K562 (cell line): ENCODE measurements around the gene TRAF3IP3. TPM values are rescaled to one million over a fixed set of nuclear protein-coding genes. Genes with fewer than 3 reads are reported as not detected.
A peak's percentile ranks its signal among the peaks of the same experiment; 100 is the strongest.

ENCODE experiments used
- AFF1 ChIP-seq, 2 experiments: fragments of 450-650 bp; IDR thresholded peaks; 2 replicates each; pipeline ENCODE4 v1.6.1; 2018; ENCODE audit warnings: mild to moderate bottlenecking in 2 of 2, low read depth in 1 of 2; ENCODE audit not compliant: partially characterized antibody in 2 of 2
- BRF1 ChIP-seq: IDR thresholded peaks from 3 replicates; pipeline ENCODE4 v1.6.1; 2011; ENCODE audit warnings: borderline replicate concordance, mild to moderate bottlenecking; ENCODE audit not compliant: insufficient read length; ENCODE audit errors: extremely low read depth
- CBFA2T3 ChIP-seq: fragments of 450-650 bp; IDR thresholded peaks from 2 replicates; pipeline ENCODE4 v1.6.1; 2017
- CREBBP ChIP-seq: IDR thresholded peaks from one replicate; pipeline ENCODE4 v1.6.1; 2012; ENCODE audit warnings: low read depth, mild to moderate bottlenecking, control low read depth, inconsistent platforms, low read length
- FOXP4 ChIP-seq: sonication (generic); formaldehyde crosslinking; IDR thresholded peaks from 2 replicates; pipeline ENCODE4 v1.8.0; 2022; ENCODE audit warnings: mild to moderate bottlenecking, missing genetic modification reagents, borderline replicate concordance
- HMG20B ChIP-seq: fragments of 250-450 bp; sonication (Bioruptor Pico); IDR thresholded peaks from 2 replicates; pipeline ENCODE4 v1.5.0; 2021; ENCODE audit warnings: mild to moderate bottlenecking
- HSF4 ChIP-seq: fragments of 250-450 bp; sonication (Bioruptor Pico); IDR thresholded peaks from 2 replicates; pipeline ENCODE4 v2.1.2; 2022; ENCODE audit warnings: mild to moderate bottlenecking, moderate library complexity, borderline replicate concordance
- MBD2 ChIP-seq: sonication (generic); IDR thresholded peaks from 2 replicates; pipeline ENCODE4 v1.6.1; 2016; ENCODE audit warnings: low read depth, borderline replicate concordance
- POLR3A ChIP-seq: IDR thresholded peaks from 2 replicates; pipeline ENCODE4 v1.6.1; 2011; ENCODE audit warnings: borderline replicate concordance, mild to moderate bottlenecking, moderate library complexity; ENCODE audit not compliant: insufficient read length, insufficient read depth; ENCODE audit errors: extremely low read depth
- PTRF ChIP-seq: fragments of 450-650 bp; IDR thresholded peaks from 2 replicates; pipeline ENCODE4 v1.6.1; 2016; ENCODE audit warnings: mild to moderate bottlenecking, missing genetic modification characterization, missing compliant biosample characterization
- ZNF324 ChIP-seq: fragments of 250-450 bp; sonication (Bioruptor Pico); IDR thresholded peaks from 2 replicates; pipeline ENCODE4 v1.4.0; 2020; ENCODE audit warnings: mild to moderate bottlenecking
- polyA plus RNA-seq, 8 experiments: library from polyadenylated mRNA; depleted of rRNA in 4 of 8; stranded (reverse) in 5 of 8; unstranded in 3 of 8; fragments of >200 nt; fragmentation: Nextera tagmentation in 2 of 8; fragmentation: Illumina TruSeq in 1 of 8; extraction: Ambion mirVana in 2 of 8; extraction: Trizol in 1 of 8; gene quantifications; 2 replicates each; pipeline versions ENCODE4 v1.2.1 to v1.2.3, GENCODE V29; 2011 to 2014; ENCODE audit warnings: inconsistent platforms in 1 of 8, missing spikeins in 1 of 8
- total RNA-seq, 7 experiments: library from RNA; depleted of rRNA in 6 of 7; stranded (reverse); fragments of >200 nt in 6 of 7; fragmentation: Illumina TruSeq in 2 of 7; extraction: Trizol in 2 of 7; gene quantifications; 2 replicates each; pipeline versions ENCODE4 v1.2.1 to v1.2.3, GENCODE V29; 2011 to 2021; ENCODE audit warnings: low replicate concordance in 1 of 7
- TF ChIP-seq, protein P1 (sequence below): fragments of 450-650 bp; IDR thresholded peaks from 2 replicates; pipeline ENCODE4 v1.6.1; 2016; ENCODE audit warnings: low read depth

The TRAF3IP3 gene
- total and polyA plus RNA-seq, 9 of the 15 experiments (the other 6 are each of a cell fraction or from before 2014, with no cell fraction given), result 0.06 to 1.1 (median 0.31) TPM

- TF ChIP-seq POLR3A (no peak), ZNF324 (no peak), PTRF (no peak), CREBBP (no peak), FOXP4 (CRISPR knock-in tag) (no peak), AFF1 (IDR thresholded peaks at IDR 0.05; ENCODE audit: low read depth in 1 of 2, partially characterized antibody in 2 of 2) (no peak), BRF1 (no peak), HMG20B (CRISPR knock-in tag) (no peak), HSF4 (CRISPR knock-in tag) (no peak), CBFA2T3 (peak; percentile 54), MBD2 (no peak)
- TF ChIP-seq, protein P1, sequence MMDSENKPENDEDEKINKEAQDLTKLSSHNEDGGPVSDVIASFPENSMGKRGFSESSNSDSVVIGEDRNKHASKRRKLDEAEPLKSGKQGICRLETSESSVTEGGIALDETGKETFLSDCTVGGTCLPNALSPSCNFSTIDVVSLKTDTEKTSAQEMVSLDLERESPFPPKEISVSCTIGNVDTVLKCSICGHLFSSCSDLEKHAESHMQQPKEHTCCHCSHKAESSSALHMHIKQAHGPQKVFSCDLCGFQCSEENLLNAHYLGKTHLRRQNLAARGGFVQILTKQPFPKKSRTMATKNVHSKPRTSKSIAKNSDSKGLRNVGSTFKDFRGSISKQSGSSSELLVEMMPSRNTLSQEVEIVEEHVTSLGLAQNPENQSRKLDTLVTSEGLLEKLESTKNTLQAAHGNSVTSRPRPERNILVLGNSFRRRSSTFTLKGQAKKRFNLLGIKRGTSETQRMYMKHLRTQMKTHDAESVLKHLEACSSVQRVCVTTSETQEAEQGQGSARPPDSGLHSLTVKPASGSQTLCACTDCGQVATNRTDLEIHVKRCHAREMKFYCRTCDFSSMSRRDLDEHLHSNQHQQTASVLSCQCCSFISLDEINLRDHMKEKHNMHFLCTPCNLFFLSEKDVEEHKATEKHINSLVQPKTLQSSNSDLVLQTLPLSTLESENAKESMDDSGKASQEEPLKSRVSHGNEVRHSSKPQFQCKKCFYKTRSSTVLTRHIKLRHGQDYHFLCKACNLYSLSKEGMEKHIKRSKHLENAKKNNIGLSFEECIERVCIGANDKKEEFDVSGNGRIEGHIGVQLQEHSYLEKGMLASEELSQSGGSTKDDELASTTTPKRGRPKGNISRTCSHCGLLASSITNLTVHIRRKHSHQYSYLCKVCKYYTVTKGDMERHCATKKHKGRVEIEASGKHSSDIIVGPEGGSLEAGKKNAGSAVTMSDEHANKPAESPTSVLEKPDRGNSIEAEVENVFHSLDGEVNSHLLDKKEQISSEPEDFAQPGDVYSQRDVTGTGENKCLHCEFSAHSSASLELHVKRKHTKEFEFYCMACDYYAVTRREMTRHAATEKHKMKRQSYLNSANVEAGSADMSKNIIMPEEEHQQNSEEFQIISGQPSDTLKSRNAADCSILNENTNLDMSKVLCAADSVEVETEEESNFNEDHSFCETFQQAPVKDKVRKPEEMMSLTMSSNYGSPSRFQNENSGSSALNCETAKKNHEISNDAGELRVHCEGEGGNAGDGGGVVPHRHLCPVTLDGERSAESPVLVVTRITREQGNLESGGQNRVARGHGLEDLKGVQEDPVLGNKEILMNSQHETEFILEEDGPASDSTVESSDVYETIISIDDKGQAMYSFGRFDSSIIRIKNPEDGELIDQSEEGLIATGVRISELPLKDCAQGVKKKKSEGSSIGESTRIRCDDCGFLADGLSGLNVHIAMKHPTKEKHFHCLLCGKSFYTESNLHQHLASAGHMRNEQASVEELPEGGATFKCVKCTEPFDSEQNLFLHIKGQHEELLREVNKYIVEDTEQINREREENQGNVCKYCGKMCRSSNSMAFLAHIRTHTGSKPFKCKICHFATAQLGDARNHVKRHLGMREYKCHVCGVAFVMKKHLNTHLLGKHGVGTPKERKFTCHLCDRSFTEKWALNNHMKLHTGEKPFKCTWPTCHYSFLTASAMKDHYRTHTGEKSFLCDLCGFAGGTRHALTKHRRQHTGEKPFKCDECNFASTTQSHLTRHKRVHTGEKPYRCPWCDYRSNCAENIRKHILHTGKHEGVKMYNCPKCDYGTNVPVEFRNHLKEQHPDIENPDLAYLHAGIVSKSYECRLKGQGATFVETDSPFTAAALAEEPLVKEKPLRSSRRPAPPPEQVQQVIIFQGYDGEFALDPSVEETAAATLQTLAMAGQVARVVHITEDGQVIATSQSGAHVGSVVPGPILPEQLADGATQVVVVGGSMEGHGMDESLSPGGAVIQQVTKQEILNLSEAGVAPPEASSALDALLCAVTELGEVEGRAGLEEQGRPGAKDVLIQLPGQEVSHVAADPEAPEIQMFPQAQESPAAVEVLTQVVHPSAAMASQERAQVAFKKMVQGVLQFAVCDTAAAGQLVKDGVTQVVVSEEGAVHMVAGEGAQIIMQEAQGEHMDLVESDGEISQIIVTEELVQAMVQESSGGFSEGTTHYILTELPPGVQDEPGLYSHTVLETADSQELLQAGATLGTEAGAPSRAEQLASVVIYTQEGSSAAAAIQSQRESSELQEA, result no peak
Measured at GRCh38 chr1:209747580-209748262, 8.1 kb upstream of the TRAF3IP3 start (continued).
